Lower lobe of right lung (tissue), 2 donors: ENCODE results near the gene AOC2. TPM values are rescaled to one million over a fixed set of nuclear protein-coding genes. Genes with fewer than 3 reads are reported as not detected.
"Not testable (repeated sequence)": the region's sequence is repeated elsewhere in the genome, so short reads cannot be mapped to it uniquely, and the experiment has no call there.

Source experiments
- ATAC-seq, 2 donors: fragments of 200-7000 bp; cut with Tn5 transposase; one replicate each; pipeline ENCODE4 v1.9.1; 2020 to 2022; ENCODE audit warnings: mild to moderate bottlenecking in 2 of 2, moderate library complexity in 2 of 2
- DNase-seq: peaks from one replicate; pipeline ENCODE4 v3.0.0-alpha.2; 2020
- H3K27ac ChIP-seq: fragments of 200-600 bp; one replicate; pipeline ENCODE4 v1.8.0; 2022
- H3K27me3 ChIP-seq: fragments of 200-600 bp; one replicate; pipeline ENCODE4 v1.8.0; 2022; ENCODE audit warnings: low read depth
- H3K36me3 ChIP-seq: fragments of 200-600 bp; one replicate; pipeline ENCODE4 v1.8.0; 2022; ENCODE audit warnings: mild to moderate bottlenecking
- H3K4me1 ChIP-seq: fragments of 200-600 bp; one replicate; pipeline ENCODE4 v1.8.0; 2022
- H3K4me3 ChIP-seq: fragments of 200-600 bp; one replicate; pipeline ENCODE4 v1.8.0; 2022; ENCODE audit warnings: mild to moderate bottlenecking
- H3K9me3 ChIP-seq: fragments of 200-600 bp; one replicate; pipeline ENCODE4 v1.8.0; 2022
- intact Hi-C: fragments of 100-400 bp; cut with DNase I; formaldehyde crosslinking; loops from one replicate; pipeline ENCODE4 v1.11.0; 2022
- total RNA-seq: library from RNA; stranded (reverse); fragmentation: NEBNext Ultra II Directional; extraction: Animal tissue kit (Norgen Biotek cat#: 25700); gene quantifications from one replicate; pipeline ENCODE4 v1.2.1, GENCODE V29; 2021
- TF ChIP-seq, protein P1 (sequence below): fragments of 200-600 bp; IDR thresholded peaks from one replicate; pipeline ENCODE4 v1.8.0; 2022; ENCODE audit warnings: antibody characterized with exemption, mild to moderate bottlenecking
- donor health status: DM: no; HTN: yes; CAD: no; lungs with severe emphysema.

Gene AOC2
- total RNA-seq, 1 donor from 2014 or later, result 2.1 TPM

DNA sequence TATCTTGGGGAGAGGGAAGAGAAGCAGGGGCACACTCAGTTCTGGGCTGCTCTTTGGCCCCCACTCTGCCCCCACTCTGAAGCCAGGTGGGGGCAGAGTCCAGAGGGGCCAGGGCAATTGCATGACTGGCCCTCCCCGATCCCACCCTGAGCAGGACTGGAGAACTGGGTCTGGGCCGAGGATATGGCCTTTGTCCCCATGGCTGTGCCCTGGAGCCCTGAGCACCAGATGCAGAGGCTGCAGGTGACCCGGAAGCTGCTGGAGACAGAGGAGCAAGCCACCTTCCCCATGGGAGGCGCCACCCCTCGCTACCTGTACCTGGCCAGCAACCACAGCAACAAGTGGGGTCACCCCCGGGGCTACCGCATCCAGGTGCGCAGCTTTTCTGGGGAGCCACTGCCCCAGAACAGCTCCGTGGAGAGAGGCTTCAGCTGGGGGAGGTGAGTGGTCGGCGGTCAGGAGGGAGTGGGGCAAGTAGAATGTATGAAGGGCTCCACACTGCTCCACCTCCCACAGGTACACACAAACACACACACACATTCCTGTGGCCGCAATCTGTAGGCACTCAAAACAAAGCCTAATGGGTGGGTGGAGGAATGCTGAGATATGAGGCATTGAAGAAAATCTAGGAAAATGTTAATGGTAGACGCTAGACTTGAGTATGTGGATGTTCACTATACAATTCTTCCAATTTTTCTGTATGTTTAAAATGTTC is 28.0 kb downstream of the AOC2 start:
- no peaks in the 10 kb centered on the region for H3K9me3 ChIP-seq
- H3K27me3 ChIP-seq, result no peaks in the 10 kb centered on the region
- H3K4me1 ChIP-seq, result no peaks in the 10 kb centered on the region
- H3K4me3 ChIP-seq, result no peak overlapping the region
- H3K27ac ChIP-seq, result no peak overlapping the region
- DNase-seq (no peak), ATAC-seq (peak in 1 of 2 donors; percentile 61)
- TF ChIP-seq, protein P1, sequence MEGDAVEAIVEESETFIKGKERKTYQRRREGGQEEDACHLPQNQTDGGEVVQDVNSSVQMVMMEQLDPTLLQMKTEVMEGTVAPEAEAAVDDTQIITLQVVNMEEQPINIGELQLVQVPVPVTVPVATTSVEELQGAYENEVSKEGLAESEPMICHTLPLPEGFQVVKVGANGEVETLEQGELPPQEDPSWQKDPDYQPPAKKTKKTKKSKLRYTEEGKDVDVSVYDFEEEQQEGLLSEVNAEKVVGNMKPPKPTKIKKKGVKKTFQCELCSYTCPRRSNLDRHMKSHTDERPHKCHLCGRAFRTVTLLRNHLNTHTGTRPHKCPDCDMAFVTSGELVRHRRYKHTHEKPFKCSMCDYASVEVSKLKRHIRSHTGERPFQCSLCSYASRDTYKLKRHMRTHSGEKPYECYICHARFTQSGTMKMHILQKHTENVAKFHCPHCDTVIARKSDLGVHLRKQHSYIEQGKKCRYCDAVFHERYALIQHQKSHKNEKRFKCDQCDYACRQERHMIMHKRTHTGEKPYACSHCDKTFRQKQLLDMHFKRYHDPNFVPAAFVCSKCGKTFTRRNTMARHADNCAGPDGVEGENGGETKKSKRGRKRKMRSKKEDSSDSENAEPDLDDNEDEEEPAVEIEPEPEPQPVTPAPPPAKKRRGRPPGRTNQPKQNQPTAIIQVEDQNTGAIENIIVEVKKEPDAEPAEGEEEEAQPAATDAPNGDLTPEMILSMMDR, result no peak
- intact Hi-C loops, result no loop called here
- H3K36me3 ChIP-seq, result no peaks in the 10 kb centered on the region

DNA sequence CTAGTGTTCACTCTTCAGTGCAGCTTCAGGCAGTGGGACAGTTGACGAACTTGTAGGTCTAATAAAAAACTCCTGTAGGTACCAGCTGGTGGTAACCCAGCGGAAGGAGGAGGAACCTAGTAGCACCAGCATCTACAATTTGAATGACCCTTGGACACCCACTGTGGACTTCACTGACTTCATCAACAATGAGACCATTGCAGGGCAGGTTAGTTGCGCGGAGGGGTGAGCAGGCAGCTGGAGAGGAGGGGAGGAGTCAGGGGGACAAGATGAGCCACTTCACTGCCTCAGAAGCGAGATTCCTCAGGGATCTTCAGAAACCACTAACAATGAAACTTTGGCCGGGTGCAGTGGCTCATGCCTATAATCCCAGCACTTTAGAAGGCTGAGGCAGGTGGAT is 28.9 kb downstream of the AOC2 start:
- intact Hi-C loops, result no loop called here
- no peak overlapping the region for H3K4me3 ChIP-seq
- no peaks in the 10 kb centered on the region for H3K4me1 ChIP-seq
- TF ChIP-seq, protein P1, result no peak
- no peak for ATAC-seq
- no peaks in the 10 kb centered on the region for H3K9me3 ChIP-seq
- H3K27me3 ChIP-seq, result no peaks in the 10 kb centered on the region
- H3K36me3 ChIP-seq, result no peaks in the 10 kb centered on the region
- DNase-seq, result no peak
- no peak overlapping the region for H3K27ac ChIP-seq

DNA sequence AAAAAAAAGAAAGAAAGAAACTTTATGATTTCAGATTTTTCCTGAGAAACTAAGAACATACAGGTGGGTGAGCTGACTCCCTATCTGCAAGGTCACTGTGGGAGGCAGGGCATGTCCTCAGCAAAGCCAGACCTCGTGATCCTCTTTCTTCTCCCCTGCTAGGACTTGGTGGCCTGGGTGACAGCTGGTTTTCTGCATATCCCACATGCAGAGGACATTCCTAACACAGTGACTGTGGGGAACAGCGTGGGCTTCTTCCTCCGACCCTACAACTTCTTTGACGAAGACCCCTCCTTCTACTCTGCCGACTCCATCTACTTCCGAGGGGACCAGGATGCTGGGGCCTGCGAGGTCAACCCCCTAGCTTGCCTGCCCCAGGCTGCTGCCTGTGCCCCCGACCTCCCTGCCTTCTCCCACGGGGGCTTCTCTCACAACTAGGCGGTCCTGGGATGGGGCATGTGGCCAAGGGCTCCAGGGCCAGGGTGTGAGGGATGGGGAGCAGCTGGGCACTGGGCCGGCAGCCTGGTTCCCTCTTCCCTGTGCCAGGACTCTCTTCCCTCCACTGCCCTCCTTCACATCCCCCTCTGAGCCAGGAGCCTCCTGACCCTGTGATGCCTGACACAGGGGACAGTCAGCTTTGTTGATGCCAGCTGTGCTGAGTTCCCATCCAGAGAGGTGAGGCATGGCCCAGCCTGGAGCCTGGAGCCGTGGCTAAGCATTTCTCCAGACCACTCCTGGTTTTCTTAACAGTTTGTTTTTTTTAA is 29.7 kb downstream of the AOC2 start:
- peak overlapping the region; percentile 31 for H3K27ac ChIP-seq
- H3K4me1 ChIP-seq, DNase-seq, H3K9me3 ChIP-seq, H3K36me3 ChIP-seq, H3K4me3 ChIP-seq, intact Hi-C loops, H3K27me3 ChIP-seq: not testable (repeated sequence)
- ATAC-seq, result peak; percentile 63 to 71

DNA sequence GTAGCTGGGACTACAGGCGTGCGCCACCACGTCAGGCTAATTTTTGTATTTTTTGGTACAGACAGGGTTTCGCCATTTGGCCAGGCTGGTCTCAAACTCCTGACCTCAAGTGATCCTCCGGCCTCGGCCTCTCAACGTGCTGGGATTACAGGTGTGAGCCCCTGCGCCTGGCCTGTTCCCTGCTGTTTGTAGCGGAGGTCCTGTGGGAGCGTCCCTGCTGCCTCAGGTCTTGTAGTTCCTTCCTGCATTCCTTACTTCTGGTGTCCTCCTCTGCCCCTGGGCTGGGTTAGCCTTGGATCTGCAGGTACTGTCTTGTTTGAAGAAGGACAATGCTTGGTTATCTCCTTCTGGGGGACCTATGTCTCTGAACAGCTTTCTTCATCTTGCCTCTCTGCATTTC is 32.7 kb downstream of the AOC2 start:
- TF ChIP-seq, protein P1, result no peak
- DNase-seq (no peak), ATAC-seq (no peak)
- H3K4me3 ChIP-seq, result no peak overlapping the region
- no peaks in the 10 kb centered on the region for H3K9me3 ChIP-seq
- H3K36me3 ChIP-seq, result no peaks in the 10 kb centered on the region
- H3K27ac ChIP-seq, result no peak overlapping the region
- intact Hi-C loops, result no loop called here
- no peaks in the 10 kb centered on the region for H3K4me1 ChIP-seq
- H3K27me3 ChIP-seq, result no peaks in the 10 kb centered on the region

DNA sequence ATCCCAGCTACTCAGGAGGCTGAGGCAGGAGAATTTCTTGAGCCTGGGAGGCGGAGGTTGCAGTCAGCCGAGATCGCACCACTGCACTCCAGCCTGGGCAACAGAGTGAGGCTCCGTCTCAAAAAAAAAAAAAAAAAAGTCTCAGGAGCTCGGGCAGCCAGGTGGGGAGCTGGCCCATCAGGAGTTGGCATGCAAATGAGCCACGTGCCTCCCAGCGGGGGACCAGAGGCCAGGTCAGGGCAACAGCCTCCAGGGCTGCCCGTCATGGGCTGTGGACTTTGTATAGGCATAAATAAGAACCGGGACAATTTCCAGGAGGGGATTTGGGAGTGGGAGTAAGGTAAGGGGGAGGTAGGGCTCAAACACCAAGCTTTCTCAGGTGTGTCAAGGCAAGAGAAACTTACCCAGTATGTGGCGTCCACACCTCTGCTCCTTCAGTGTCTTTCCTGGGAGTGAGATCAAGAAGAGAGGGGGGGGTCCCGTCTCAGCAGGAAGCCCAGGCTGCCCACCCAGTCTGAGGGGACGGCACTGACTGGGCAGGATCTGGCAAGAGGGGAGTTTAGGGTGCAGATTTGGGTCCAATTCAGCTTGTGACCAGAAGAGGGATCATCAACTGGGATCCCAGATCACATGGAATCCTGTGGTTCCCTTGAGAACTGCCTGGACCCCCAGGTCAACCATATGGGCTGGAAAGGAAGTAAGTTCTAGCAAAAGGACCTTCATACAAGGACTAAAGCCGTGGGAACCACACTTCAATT is 33.9 kb downstream of the AOC2 start:
- no peaks in the 10 kb centered on the region for H3K9me3 ChIP-seq
- H3K36me3 ChIP-seq, result no peaks in the 10 kb centered on the region
- TF ChIP-seq, protein P1, result no peak
- no peaks in the 10 kb centered on the region for H3K27me3 ChIP-seq
- intact Hi-C loops, result no loop called here
- H3K4me3 ChIP-seq, result no peak overlapping the region
- DNase-seq (no peak), ATAC-seq (no peak)
- H3K27ac ChIP-seq, result no peak overlapping the region
- H3K4me1 ChIP-seq, result no peaks in the 10 kb centered on the region
